Subcutaneous abdominal adipose tissue (tissue), 5 donors: ENCODE measurements around the gene ZBTB45.
"Not testable (repeated sequence)": the region's sequence is repeated elsewhere in the genome, so short reads cannot be mapped to it uniquely, and the experiment has no call there.

Experiments
- H3K27ac ChIP-seq: one replicate; pipeline ENCODE4 v1.7.0; 2013; ENCODE audit warnings: low read depth, mild to moderate bottlenecking, inconsistent platforms, low read length, moderate library complexity
- H3K27me3 ChIP-seq, 5 donors: one replicate each; pipeline ENCODE4 v1.7.0; 2013; ENCODE audit warnings: low read length in 5 of 5, inconsistent platforms in 1 of 5; ENCODE audit not compliant: control insufficient read depth in 5 of 5, insufficient read depth in 4 of 5
- H3K36me3 ChIP-seq, 5 donors: one replicate each; pipeline ENCODE4 v1.7.0; 2013; ENCODE audit warnings: low read length in 5 of 5; ENCODE audit not compliant: control insufficient read depth in 5 of 5, insufficient read depth in 5 of 5
- H3K4me1 ChIP-seq, 5 donors: one replicate each; pipeline ENCODE4 v1.7.0; 2013; ENCODE audit warnings: low read length in 5 of 5, mild to moderate bottlenecking in 3 of 5, moderate library complexity in 1 of 5; ENCODE audit not compliant: control insufficient read depth in 5 of 5, insufficient read depth in 5 of 5
- H3K4me3 ChIP-seq, 5 donors: one replicate each; pipeline ENCODE4 v1.7.0; 2013; ENCODE audit warnings: low read length in 5 of 5, low read depth in 1 of 5
- H3K9ac ChIP-seq, 5 donors: one replicate each; pipeline ENCODE4 v1.7.0; 2013; ENCODE audit warnings: low read length in 5 of 5, mild to moderate bottlenecking in 4 of 5, moderate library complexity in 3 of 5
- H3K9me3 ChIP-seq, 5 donors: one replicate each; pipeline ENCODE4 v1.7.0; 2013; ENCODE audit warnings: low read length in 5 of 5; ENCODE audit not compliant: control insufficient read depth in 5 of 5
- donor health status: healthy.
- donor health status: healthy.
- donor health status: healthy.
- donor health status: healthy.
- donor health status: healthy.

ZBTB45 gene

GRCh38 chr19:58547323-58548312 is 28.0 kb upstream of the ZBTB45 start:
- peak overlapping the region in 1 of 5 donors; percentile 24 for H3K4me3 ChIP-seq
- H3K27ac ChIP-seq: no peak overlapping the region
- no peaks in the 10 kb centered on the region for H3K27me3 ChIP-seq
- H3K9me3 ChIP-seq: no peaks in the 10 kb centered on the region
- H3K4me1 ChIP-seq: peaks cover 11 to 32% (median 25%) of the 10 kb centered on the region in 5 donors
- H3K9ac ChIP-seq: no peak overlapping the region
- peaks cover 0 to 69% (median 60%) of the 10 kb centered on the region in 5 donors for H3K36me3 ChIP-seq

- Histone ChIP-seq H3K27ac (peak overlapping the region; percentile 37), H3K9ac (peak overlapping the region in 4 of 5 donors; percentile 70 to 93 (median 86))
Observed at GRCh38 chr19:58546019-58546530, 26.5 kb upstream of the ZBTB45 start.

GRCh38 chr19:58545286-58546018 is 25.8 kb upstream of the ZBTB45 start:
- Histone ChIP-seq H3K36me3 (peaks cover 0 to 47% (median 38%) of the 10 kb centered on the region in 5 donors), H3K27ac (peak overlapping the region; percentile 37), H3K4me1 (peaks cover 11 to 32% (median 25%) of the 10 kb centered on the region in 5 donors), H3K9ac (peak overlapping the region; percentile 70 to 93 (median 84)), H3K4me3 (peak overlapping the region; percentile 76 to 86 (median 84)), H3K9me3 (no peaks in the 10 kb centered on the region), H3K27me3 (no peaks in the 10 kb centered on the region)

More at GRCh38 chr19:58546019-58546530, 26.5 kb upstream of the ZBTB45 start:
- H3K9me3 ChIP-seq: no peaks in the 10 kb centered on the region
- peaks cover 11 to 32% (median 25%) of the 10 kb centered on the region in 5 donors for H3K4me1 ChIP-seq
- peak overlapping the region; percentile 76 to 86 (median 84) for H3K4me3 ChIP-seq
- no peaks in the 10 kb centered on the region for H3K27me3 ChIP-seq
- peaks cover 0 to 53% (median 44%) of the 10 kb centered on the region in 5 donors for H3K36me3 ChIP-seq

- Histone ChIP-seq H3K36me3 (peaks cover 0 to 40% (median 31%) of the 10 kb centered on the region in 5 donors), H3K9ac (peak overlapping the region; percentile 70 to 93 (median 84)), H3K4me1 (peaks cover 11 to 32% (median 25%) of the 10 kb centered on the region in 5 donors), H3K27me3 (no peaks in the 10 kb centered on the region), H3K9me3 (no peaks in the 10 kb centered on the region), H3K27ac (peak overlapping the region; percentile 37), H3K4me3 (peak overlapping the region; percentile 76 to 86 (median 84))
Observed at GRCh38 chr19:58544591-58545285, 25.1 kb upstream of the ZBTB45 start.

- Histone ChIP-seq H3K27ac (peak within 1 kb of the TSS; percentile 90), H3K9ac (peak within 1 kb of the TSS; percentile 76 to 93 (median 84)), H3K27me3 (peaks cover 0 to 4% (median 0%) of the 10 kb centered on the region in 5 donors), H3K9me3 (no peaks in the 10 kb centered on the region), H3K4me1 (peaks cover 11 to 32% (median 25%) of the 10 kb centered on the region in 5 donors), H3K4me3 (peak within 1 kb of the TSS; percentile 54 to 86 (median 79)), H3K36me3 (peaks cover 0 to 32% (median 24%) of the 10 kb centered on the region in 5 donors)
Observed at GRCh38 chr19:58543826-58544590, 24.4 kb upstream of the ZBTB45 start, which contains the start of gene TRIM28. TSS of gene TRIM28 (plus strand) at chr19:58544064. CDS start at chr19:58544758, 694 bp downstream.

- not testable (repeated sequence) for H3K9ac ChIP-seq, H3K27ac ChIP-seq, H3K9me3 ChIP-seq, H3K4me3 ChIP-seq
- H3K36me3 ChIP-seq: peaks cover 0 to 20% (median 12%) of the 10 kb centered on the region in 5 donors
- H3K4me1 ChIP-seq: peaks cover 11 to 43% (median 33%) of the 10 kb centered on the region in 5 donors
- H3K27me3 ChIP-seq: peaks cover 5 to 13% (median 8%) of the 10 kb centered on the region in 5 donors
Observed at GRCh38 chr19:58542641-58543372, 23.2 kb upstream of the ZBTB45 start.

GRCh38 chr19:58539169-58539559 is 19.6 kb upstream of the ZBTB45 start:
- H3K27ac ChIP-seq, H3K4me3 ChIP-seq, H3K9ac ChIP-seq, H3K9me3 ChIP-seq, H3K36me3 ChIP-seq: not testable (repeated sequence)
- Histone ChIP-seq H3K27me3 (peaks cover 7 to 19% (median 18%) of the 10 kb centered on the region in 5 donors), H3K4me1 (peaks cover 0 to 16% (median 8%) of the 10 kb centered on the region in 5 donors)

GRCh38 chr19:58538257-58539168 is 18.9 kb upstream of the ZBTB45 start:
- Histone ChIP-seq H3K36me3 (no peaks in the 10 kb centered on the region), H3K27me3 (peaks cover 7 to 19% (median 18%) of the 10 kb centered on the region in 5 donors), H3K9ac (peak overlapping the region in 3 of 5 donors; percentile 41 to 53 (median 51)), H3K9me3 (no peaks in the 10 kb centered on the region), H3K4me1 (peaks cover 0 to 13% (median 8%) of the 10 kb centered on the region in 5 donors), H3K27ac (no peak overlapping the region), H3K4me3 (peak overlapping the region in 2 of 5 donors; percentile 47 to 55)
